NB4 (cell line): ENCODE measurements around the gene YPEL1.

Experiments
- DNase-seq: peaks from one replicate; pipeline ENCODE4 v3.0.0; 2010; ENCODE audit warnings: low read depth
- H3K4me3 ChIP-seq: one replicate; pipeline ENCODE4 v1.5.1; 2011; ENCODE audit warnings: mild to moderate bottlenecking, low read depth, low read length, moderate library complexity
- CTCF ChIP-seq: IDR thresholded peaks from one replicate; pipeline ENCODE4 v1.5.1; 2012; ENCODE audit warnings: low read depth, low read length
- MAX ChIP-seq: IDR thresholded peaks from 2 replicates; pipeline ENCODE4 v1.6.1; 2011; ENCODE audit warnings: low read depth, low read length
- MYC ChIP-seq: IDR thresholded peaks from 2 replicates; pipeline ENCODE4 v1.6.1; 2011; ENCODE audit warnings: low read depth, low read length
- POLR2A ChIP-seq: IDR thresholded peaks from 2 replicates; pipeline ENCODE4 v1.6.1; 2011; ENCODE audit warnings: mild to moderate bottlenecking; ENCODE audit not compliant: insufficient read length; ENCODE audit errors: extremely low read depth

The YPEL1 gene

GRCh38 chr22:21673534-21674321, 61.9 kb downstream of the YPEL1 start:
- TF ChIP-seq POLR2A (no peak), MAX (no peak), MYC (no peak), CTCF (no peak)
- H3K4me3 ChIP-seq: no peak overlapping the region
- DNase-seq: no peak

DNA sequence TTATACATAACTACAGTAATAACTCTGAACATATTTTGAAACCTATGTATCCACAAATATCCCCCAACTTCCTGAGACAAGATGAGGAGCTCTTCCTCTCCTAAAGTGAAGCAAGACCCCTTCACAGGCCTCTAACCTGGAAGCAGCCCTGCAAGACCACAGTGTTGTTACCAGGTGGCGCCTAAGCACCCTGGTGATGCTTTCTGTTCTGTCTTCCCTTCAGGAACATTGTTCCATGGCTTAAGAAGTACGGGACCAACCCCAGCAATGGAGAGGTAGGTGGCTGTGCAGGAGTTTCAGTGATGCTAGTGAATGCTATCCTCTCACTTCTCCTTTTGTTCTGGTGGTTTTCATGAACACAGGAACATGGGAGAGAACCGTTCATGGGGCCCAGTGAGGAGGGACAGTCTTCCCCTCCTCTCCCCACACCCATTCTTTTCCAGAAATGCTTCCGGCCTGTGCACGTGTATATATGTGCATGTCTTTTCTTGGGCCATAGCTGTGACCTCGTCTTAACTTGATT, 63.4 kb downstream of the YPEL1 start:
- DNase-seq: no peak
- no peak for TF ChIP-seq CTCF
- TF ChIP-seq MAX: no peak
- TF ChIP-seq MYC: no peak
- TF ChIP-seq POLR2A: no peak
- no peak overlapping the region for H3K4me3 ChIP-seq

- no peak overlapping the region for H3K4me3 ChIP-seq
- DNase-seq: no peak
- no peak for TF ChIP-seq POLR2A
- no peak for TF ChIP-seq CTCF
- TF ChIP-seq MYC: no peak
- no peak for TF ChIP-seq MAX
Measured at GRCh38 chr22:21669026-21669425, 66.6 kb downstream of the YPEL1 start.

- no peak for DNase-seq
- TF ChIP-seq MYC (no peak), CTCF (no peak), POLR2A (no peak), MAX (no peak)
- H3K4me3 ChIP-seq: peak overlapping the region; percentile 91
Measured at GRCh38 chr22:21666786-21667185, 68.8 kb downstream of the YPEL1 start.

- peak overlapping the region; percentile 91 for H3K4me3 ChIP-seq
- DNase-seq: no peak
- TF ChIP-seq MYC: no peak
- no peak for TF ChIP-seq POLR2A
- no peak for TF ChIP-seq CTCF
- no peak for TF ChIP-seq MAX
Measured at GRCh38 chr22:21665047-21665851, 70.3 kb downstream of the YPEL1 start.
